ENCODE measurements around the gene ZNF324. TPM values are rescaled to one million over a fixed set of nuclear protein-coding genes. Genes with fewer than 3 reads are reported as not detected.
A peak's percentile ranks its signal among the peaks of the same experiment; 100 is the strongest.

The ZNF324 gene
- total and polyA plus RNA-seq, 2 of the 4 experiments (the other 2 are of a cell fraction), result 6.0 to 6.6 TPM

- H3K4me2 ChIP-seq (ENCODE audit: low read depth, low read length), result peak overlapping the region; percentile 83
- H2AFZ ChIP-seq (replicated peaks; ENCODE audit: low read length, poor library complexity), result peak overlapping the region; percentile 99
- peak overlapping the region; percentile 80 for H3K27ac ChIP-seq (ENCODE audit: insufficient read depth, low read length)
- H3K4me1 ChIP-seq (ENCODE audit: control insufficient read depth, insufficient read depth, low read length), result peaks cover 19% of the 10 kb centered on the region
- in situ Hi-C loops (cut with MboI; ENCODE audit: low sequenced_read_pairs), result no loop called here
- dilution Hi-C loops (cut with HindIII; ENCODE audit: low sequenced_read_pairs, unreplicated experiment), result no loop called here
- peak overlapping the region; percentile 25 for H2BK5ac ChIP-seq (ENCODE audit: low read depth, low read length, poor library complexity, severe bottlenecking)
- peaks cover 31% of the 10 kb centered on the region for H3K9me1 ChIP-seq (ENCODE audit: insufficient read depth, low read length)
- ChIA-PET CTCF (no interaction called here), POLR2A (ENCODE audit: unreplicated experiment) (interaction anchor here (0.5 kb wide), 1 partner anchor 9 kb away, joined by 3 read pairs; no protein-coding TSS in a partner anchor)
- H3K27me3 ChIP-seq (ENCODE audit: control insufficient read depth, insufficient read depth, low read length), result no peaks in the 10 kb centered on the region
- peak overlapping the region; percentile 6; the same call in 1 of the 2 replicates for H2BK20ac ChIP-seq (ENCODE audit: low read depth, low read length)
- H3K9ac ChIP-seq (ENCODE audit: low read depth, low read length), result peak overlapping the region; percentile 17
- peak overlapping the region; percentile 36; the same call in 1 of the 2 replicates for H2AK5ac ChIP-seq (ENCODE audit: low read depth, low read length)
- H3K14ac ChIP-seq (replicated peaks; ENCODE audit: low read depth, low read length), result peak overlapping the region; percentile 49
- no peak overlapping the region for H3K18ac ChIP-seq (ENCODE audit: low read depth, low read length)
- peaks cover 23% of the 10 kb centered on the region for H3K36me3 ChIP-seq (ENCODE audit: control insufficient read depth, insufficient read depth, low read length)
- H4K20me1 ChIP-seq (ENCODE audit: insufficient read depth, low read length), result peaks cover 17% of the 10 kb centered on the region; the same call in 1 of the 2 replicates
- H4K8ac ChIP-seq (ENCODE audit: low read depth in 2 of 2, low read length in 2 of 2), result peak overlapping the region; percentile 39 to 82; a peak in 2 of 4 replicates
- peak overlapping the region; percentile 57 for H3K4me3 ChIP-seq (ENCODE audit: insufficient read depth, low read depth, low read length)
- no TSS peak for BruUV-seq (replicated peaks)
- peak overlapping the region; percentile 43; the same call in 1 of the 2 replicates for H4K91ac ChIP-seq (ENCODE audit: insufficient read depth, low read depth, low read length)
- H2AK9ac ChIP-seq (replicated peaks; ENCODE audit: low read depth, low read length, poor library complexity), result peak overlapping the region; percentile 92
- H3K9me3 ChIP-seq (ENCODE audit: control insufficient read depth, insufficient read depth, low read length), result no peaks in the 10 kb centered on the region
- ATAC-seq (ENCODE audit: low read depth), result no peak; the same call in 1 of the 2 replicates
- H2BK120ac ChIP-seq (ENCODE audit: low read depth, low read length), result peak overlapping the region; percentile 38; the same call in 1 of the 2 replicates
- peak overlapping the region; percentile 30 for H3K23ac ChIP-seq (ENCODE audit: low read depth, low read length)
- peak overlapping the region; percentile 49; the same call in 1 of the 2 replicates for H3K56ac ChIP-seq (ENCODE audit: extremely low read depth, insufficient read depth, low read length)
- H3K79me1 ChIP-seq (ENCODE audit: low read depth in 1 of 2, low read length in 2 of 2), result peaks cover 6 to 42% of the 10 kb centered on the region in 2 experiments; a peak in 3 of 4 replicates
- no peak for DNase-seq
- 7% methylated on average over 11 of the region's 27 CpGs; no CpG with 5 or more reads in 1 of the 2 experiments for whole genome bisulfite sequencing, 2 experiments (ENCODE audit: extremely low coverage in 2 of 2, insufficient read length in 1 of 2)
- no peak overlapping the region; the same call in 1 of the 2 replicates for H4K5ac ChIP-seq (ENCODE audit: low read depth, low read length)
- intact Hi-C loops (cut with micrococcal nuclease), result loop anchor here (1.0 kb wide), 1 partner anchor 8 kb away; the partner anchor contains the start of gene ZNF324
- TF ChIP-seq, protein P1, sequence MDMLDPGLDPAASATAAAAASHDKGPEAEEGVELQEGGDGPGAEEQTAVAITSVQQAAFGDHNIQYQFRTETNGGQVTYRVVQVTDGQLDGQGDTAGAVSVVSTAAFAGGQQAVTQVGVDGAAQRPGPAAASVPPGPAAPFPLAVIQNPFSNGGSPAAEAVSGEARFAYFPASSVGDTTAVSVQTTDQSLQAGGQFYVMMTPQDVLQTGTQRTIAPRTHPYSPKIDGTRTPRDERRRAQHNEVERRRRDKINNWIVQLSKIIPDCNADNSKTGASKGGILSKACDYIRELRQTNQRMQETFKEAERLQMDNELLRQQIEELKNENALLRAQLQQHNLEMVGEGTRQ (IDR thresholded peaks at IDR 0.05; ENCODE audit: low read depth, low read length), result 0 out of 2 replicates have a peak, but pooled peaks have one; percentile 1
- TF ChIP-seq MXI1 (IDR thresholded peaks at IDR 0.05; ENCODE audit: borderline replicate concordance, low read depth, low read length) (no peak), MAFK (IDR thresholded peaks at IDR 0.05; ENCODE audit: low read depth, low read length) (no peak), FOS (IDR thresholded peaks at IDR 0.05; ENCODE audit: low read depth, low read length) (no peak), BHLHE40 (IDR thresholded peaks at IDR 0.05; ENCODE audit: low read depth, low read length) (no peak), SMC3 (IDR thresholded peaks at IDR 0.05; ENCODE audit: low read depth, low read length) (no peak), CHD1 (IDR thresholded peaks at IDR 0.05; ENCODE audit: low read depth, low read length) (no peak), NFE2L2 (IDR thresholded peaks at IDR 0.05; ENCODE audit: low read depth, low read length) (no peak)
- H3K4ac ChIP-seq (ENCODE audit: low read depth, low read length), result peak overlapping the region; percentile 74
- peak overlapping the region; percentile 27; the same call in 1 of the 3 replicates for H2BK15ac ChIP-seq (ENCODE audit: low read depth, low read length)
These were observed 8.3 kb downstream of the ZNF324 start for GRCh38 chr19:58474997-58475713.
